Neutrophil (primary cell): ENCODE measurements around the gene RELT.

Source experiments
- H3K27ac ChIP-seq: fragments of 200-600 bp; sonication (generic); 2 replicates; pipeline ENCODE4 v1.5.1; 2016; ENCODE audit warnings: mild to moderate bottlenecking, moderate library complexity
- H3K27me3 ChIP-seq: fragments of 200-600 bp; sonication (generic); 2 replicates; pipeline ENCODE4 v1.6.0; 2016; ENCODE audit warnings: mild to moderate bottlenecking
- H3K36me3 ChIP-seq: fragments of 200-600 bp; sonication (generic); 2 replicates; pipeline ENCODE4 v1.5.1; 2017
- H3K4me1 ChIP-seq, 2 experiments: fragments of 200-600 bp in 1 of 2; sonication (generic) in 1 of 2; 1 replicate in 1 of 2; 2 replicates in 1 of 2; pipeline versions ENCODE4 v1.5.1 to v1.6.1; 2013 to 2016; ENCODE audit warnings: low read depth in 1 of 2, low read length in 1 of 2, mild to moderate bottlenecking in 1 of 2, moderate library complexity in 1 of 2; ENCODE audit not compliant: control insufficient read depth in 1 of 2, insufficient read depth in 1 of 2
- H3K4me3 ChIP-seq, 2 experiments: fragments of 200-600 bp in 1 of 2; sonication (generic) in 1 of 2; 1 replicate in 1 of 2; 2 replicates in 1 of 2; pipeline ENCODE4 v1.5.1; 2013 to 2016; ENCODE audit warnings: low read depth in 1 of 2, low read length in 1 of 2, mild to moderate bottlenecking in 1 of 2, moderate library complexity in 1 of 2
- H3K9me3 ChIP-seq: fragments of 200-600 bp; sonication (generic); 2 replicates; pipeline ENCODE4 v1.5.1; 2016
- TF ChIP-seq, protein P1 (sequence below): fragments of 200-600 bp; sonication (generic); IDR thresholded peaks from 2 replicates; pipeline ENCODE4 v1.5.1; 2016; ENCODE audit warnings: antibody characterized with exemption

The RELT gene

DNA sequence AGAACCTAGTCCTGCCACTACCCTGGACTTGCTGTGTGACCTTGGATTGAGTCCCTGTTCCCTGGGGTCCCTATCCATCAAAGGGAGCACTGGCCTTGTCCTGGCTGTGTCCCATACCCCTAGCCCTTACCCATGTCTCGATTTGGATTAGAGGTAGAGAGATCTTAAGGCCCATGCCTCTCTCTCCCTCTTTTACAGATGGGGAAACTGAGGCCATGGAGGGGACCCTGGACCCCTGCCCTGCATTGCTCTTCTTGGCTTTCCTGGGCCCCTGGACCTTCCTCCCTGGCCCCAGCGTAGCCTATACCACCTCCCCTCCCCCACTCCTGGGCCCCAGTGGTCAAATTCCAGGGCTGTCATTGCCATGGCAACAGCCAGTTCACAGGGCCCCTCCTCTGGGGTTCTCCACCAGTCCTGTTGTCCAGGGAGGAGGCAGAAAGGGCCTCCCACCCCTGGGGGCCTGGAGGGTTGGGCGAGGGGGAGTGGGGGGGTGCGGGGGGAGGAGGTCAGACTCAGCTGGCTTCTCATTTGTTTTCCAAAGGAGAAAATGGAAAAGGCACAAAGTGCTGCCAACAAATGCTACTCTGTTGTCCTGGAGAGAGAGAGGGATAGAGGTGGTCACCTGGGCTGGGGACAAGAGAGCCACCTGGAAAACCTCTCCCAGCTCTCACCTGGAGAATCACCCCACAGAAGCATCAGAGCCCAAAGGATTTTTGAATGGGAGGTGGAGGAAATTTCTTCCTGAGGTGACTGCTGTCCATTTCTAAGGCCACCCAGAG, 44.9 kb upstream of the RELT start:
- TF ChIP-seq, protein P1, sequence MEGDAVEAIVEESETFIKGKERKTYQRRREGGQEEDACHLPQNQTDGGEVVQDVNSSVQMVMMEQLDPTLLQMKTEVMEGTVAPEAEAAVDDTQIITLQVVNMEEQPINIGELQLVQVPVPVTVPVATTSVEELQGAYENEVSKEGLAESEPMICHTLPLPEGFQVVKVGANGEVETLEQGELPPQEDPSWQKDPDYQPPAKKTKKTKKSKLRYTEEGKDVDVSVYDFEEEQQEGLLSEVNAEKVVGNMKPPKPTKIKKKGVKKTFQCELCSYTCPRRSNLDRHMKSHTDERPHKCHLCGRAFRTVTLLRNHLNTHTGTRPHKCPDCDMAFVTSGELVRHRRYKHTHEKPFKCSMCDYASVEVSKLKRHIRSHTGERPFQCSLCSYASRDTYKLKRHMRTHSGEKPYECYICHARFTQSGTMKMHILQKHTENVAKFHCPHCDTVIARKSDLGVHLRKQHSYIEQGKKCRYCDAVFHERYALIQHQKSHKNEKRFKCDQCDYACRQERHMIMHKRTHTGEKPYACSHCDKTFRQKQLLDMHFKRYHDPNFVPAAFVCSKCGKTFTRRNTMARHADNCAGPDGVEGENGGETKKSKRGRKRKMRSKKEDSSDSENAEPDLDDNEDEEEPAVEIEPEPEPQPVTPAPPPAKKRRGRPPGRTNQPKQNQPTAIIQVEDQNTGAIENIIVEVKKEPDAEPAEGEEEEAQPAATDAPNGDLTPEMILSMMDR, result no peak
- H3K4me1 ChIP-seq, result peaks cover 38 to 56% of the 10 kb centered on the region in 2 experiments
- H3K4me3 ChIP-seq, result no peak overlapping the region
- H3K9me3 ChIP-seq, result no peaks in the 10 kb centered on the region
- no peaks in the 10 kb centered on the region for H3K27me3 ChIP-seq
- H3K36me3 ChIP-seq, result no peaks in the 10 kb centered on the region
- no peak overlapping the region for H3K27ac ChIP-seq

DNA sequence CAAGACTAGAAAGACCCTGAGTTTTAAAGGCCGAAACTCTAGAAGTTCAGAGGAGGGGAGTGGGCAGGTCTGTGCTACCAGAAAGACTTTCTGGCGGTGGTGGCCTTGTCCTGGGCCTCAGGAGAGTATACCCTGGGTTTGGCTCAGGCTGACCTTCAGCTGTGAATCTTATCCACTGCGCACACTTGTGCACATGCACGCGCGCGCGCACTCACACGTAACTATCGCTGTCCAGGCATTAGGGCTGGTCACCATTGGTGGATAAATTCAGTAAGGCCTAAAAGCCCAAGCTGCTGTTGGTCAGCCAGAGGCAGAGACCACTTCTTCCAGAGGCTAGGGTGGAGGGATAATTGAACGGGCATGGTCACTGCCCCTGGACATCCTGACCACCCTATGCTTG, 43.0 kb upstream of the RELT start:
- TF ChIP-seq, protein P1, result no peak
- H3K4me3 ChIP-seq, result no peak overlapping the region
- H3K4me1 ChIP-seq, result peaks cover 22 to 37% of the 10 kb centered on the region in 2 experiments
- H3K27me3 ChIP-seq, result no peaks in the 10 kb centered on the region
- H3K9me3 ChIP-seq, result no peaks in the 10 kb centered on the region
- H3K36me3 ChIP-seq, result no peaks in the 10 kb centered on the region
- no peak overlapping the region for H3K27ac ChIP-seq

DNA sequence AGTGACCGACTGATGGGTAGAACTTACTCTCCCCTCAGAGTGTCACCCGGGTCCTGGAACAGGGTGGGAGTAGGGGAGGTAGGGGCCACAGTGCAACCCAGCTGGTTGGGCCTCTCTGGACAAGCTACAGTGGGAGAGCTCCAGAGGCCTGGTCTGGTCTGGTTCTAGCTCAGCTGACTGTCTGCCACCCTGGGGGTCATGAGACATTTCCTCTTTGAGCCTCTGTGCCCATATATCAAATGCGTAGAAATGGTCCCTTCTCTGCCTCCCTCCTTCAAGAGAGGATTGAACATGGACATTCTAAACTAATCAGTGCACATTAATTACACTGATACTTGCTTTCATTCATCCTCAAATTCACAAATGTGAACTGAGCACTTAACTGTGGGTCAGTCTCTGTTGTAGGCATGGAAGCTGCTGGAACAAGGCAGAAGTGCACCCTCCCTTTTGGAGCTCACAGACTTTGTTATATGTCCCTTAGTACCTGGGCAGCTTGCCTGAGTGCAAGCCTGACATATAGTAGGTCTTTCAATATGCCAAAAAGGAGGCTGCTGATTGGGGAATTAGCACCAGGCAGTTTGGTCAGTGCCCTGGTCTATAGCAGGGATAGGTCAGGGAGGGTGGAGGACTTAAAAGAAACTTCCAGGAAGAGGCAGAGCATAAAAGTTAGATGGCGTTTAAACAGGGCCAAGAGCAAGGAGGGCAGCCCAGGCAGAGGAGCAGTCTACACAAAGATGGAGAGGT, 42.4 kb upstream of the RELT start:
- TF ChIP-seq, protein P1, result no peak
- Histone ChIP-seq H3K4me1 (peaks cover 16 to 31% of the 10 kb centered on the region in 2 experiments), H3K27ac (no peak overlapping the region), H3K27me3 (no peaks in the 10 kb centered on the region), H3K36me3 (no peaks in the 10 kb centered on the region), H3K9me3 (no peaks in the 10 kb centered on the region), H3K4me3 (no peak overlapping the region)

DNA sequence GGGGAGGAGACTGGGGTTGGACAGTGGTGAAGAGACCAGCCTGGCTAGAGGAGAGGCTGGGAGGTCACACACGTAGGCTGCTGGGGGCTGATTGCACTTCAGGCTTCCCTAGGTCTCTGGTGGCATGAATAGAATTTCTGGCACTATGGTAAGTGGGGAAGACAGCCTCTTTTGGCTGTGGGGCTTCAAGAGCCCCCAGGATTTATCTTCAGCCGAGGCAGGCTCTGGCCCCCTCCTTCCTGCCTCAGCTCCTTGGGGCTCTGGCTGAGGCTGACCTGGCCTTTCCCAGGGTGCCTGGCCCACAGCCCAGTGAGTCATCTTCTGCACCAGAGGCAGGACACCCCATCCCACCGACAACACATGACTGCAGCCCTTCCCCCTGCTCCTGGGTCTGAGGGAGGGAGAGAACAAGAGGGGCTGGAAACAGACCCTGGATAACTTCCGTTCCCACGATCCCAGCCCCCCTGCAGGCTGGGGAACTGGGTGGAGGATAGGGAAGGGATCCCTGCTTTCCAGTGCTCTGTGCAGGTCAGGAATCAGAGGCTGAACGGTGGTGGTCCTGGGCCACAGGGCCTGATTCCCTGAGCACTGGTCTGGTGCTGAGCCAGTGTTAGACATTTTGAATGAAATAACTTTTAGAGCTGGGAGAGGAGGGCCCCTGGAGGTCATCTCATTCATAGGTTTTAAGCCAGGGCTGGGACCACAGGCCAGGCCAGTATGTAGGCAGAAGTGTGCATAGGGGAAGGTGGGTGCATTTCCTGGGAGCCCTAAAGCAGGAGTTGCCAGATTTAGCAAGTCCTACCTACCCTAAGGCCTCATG, 41.6 kb upstream of the RELT start:
- H3K27me3 ChIP-seq, result no peaks in the 10 kb centered on the region
- TF ChIP-seq, protein P1, result no peak
- H3K27ac ChIP-seq, result no peak overlapping the region
- H3K4me1 ChIP-seq, result peaks cover 13 to 25% of the 10 kb centered on the region in 2 experiments
- no peaks in the 10 kb centered on the region for H3K9me3 ChIP-seq
- H3K4me3 ChIP-seq, result no peak overlapping the region
- no peaks in the 10 kb centered on the region for H3K36me3 ChIP-seq

DNA sequence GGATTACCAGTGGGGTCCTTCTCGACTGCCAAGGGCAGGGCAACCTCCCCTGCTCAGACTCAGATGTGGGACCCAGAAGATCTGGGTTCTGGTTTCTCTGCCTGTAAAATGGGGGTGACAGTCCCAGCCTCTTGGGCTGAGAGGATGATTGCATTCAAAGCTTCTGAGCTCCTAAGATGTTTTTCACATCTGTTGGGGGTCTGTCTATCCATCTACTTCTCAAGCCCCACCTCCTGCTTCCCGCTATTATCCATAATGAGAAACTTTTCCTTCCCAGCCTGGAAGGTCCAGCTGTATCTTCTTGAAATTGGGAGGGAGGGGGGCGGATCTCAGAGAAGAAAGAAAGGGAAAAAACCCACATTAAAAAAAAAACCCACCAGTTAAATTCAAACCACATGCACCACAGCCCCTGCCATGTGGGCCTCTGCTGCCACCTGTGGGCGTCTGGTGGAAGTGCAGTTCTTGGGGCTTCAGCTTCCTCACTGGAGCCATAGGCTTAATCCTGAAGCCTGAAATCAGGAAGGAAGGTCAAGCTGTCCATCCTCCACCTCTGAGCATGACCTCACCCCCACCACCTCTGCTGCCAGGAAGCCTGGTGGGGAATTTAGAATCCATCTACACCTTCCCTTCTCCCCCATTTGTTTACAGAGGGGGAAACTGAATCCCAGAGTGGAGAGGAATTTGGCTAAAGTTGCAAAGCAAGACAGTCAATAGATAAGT, 40.8 kb upstream of the RELT start:
- H3K9me3 ChIP-seq, result no peaks in the 10 kb centered on the region
- no peak overlapping the region for H3K27ac ChIP-seq
- H3K36me3 ChIP-seq, result no peaks in the 10 kb centered on the region
- H3K4me3 ChIP-seq, result no peak overlapping the region
- no peaks in the 10 kb centered on the region for H3K27me3 ChIP-seq
- peaks cover 13 to 22% of the 10 kb centered on the region in 2 experiments for H3K4me1 ChIP-seq
- TF ChIP-seq, protein P1, result peak; percentile 96
